Activated CD8-positive, alpha-beta memory T cell treated with anti-CD3 and anti-CD28 coated beads, Interleukin-2, amount 50 U/mL, for 4 hours (primary cell): Measurements from ENCODE around the gene NAA15.
"Not testable (repeated sequence)": the region's sequence is repeated elsewhere in the genome, so short reads cannot be mapped to it uniquely, and the experiment has no call there.

Experiments used
- DNase-seq: peaks from one replicate; pipeline ENCODE4 v3.0.0-alpha.2; 2020

NAA15 gene

DNA sequence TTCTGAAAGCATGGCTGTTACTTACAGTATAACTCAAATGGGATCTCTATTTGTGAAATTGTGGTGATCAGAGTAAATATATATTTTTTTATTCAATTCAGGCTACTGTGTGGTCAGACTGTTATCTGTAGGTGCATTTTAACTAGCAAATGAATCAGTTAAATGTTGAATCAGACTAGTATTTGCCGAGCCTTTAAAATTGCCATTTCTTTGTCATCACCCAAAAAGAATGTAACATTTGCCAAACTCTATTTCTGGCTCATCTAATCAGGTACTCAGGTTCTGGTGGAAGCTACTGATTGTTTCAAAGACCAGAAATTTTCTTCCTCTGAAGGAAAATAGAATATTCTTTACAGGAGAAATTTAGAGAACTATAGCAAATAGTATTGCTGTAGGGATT, 1.8 kb upstream of the NAA15 start:
- DNase-seq = no peak

DNA sequence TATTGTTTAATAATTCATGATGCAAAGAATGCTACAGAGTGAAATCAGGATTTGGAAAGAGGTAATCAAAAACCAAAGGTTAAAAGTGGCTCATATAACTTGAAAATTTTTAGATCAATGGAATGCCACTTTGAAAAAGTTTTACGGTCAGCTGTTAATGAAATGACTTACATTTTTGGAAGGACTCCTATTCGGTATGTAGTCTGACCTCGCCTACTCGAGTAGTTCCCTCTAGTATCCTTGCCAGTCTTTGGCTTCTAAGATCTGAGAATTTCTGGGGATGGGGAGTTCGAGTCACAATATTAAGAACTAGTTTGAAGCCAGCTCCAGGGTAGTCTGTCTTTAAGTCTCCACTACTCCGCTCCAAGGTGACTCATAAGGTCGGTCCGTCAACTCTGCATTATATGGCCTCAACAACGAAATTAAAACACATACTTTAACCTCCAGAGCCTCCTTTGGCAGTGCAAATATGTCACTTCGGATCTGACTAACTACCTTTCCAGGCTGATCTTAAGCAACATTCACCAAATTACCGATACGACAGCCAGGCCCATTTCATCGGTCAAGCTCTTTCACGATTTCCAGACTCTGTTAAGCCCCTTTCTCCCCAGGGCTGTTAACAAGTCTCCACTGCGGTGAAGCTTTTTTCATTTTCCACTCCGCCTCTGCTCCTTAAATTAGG, 733 bp upstream of the NAA15 start:
- DNase-seq = no peak

DNA sequence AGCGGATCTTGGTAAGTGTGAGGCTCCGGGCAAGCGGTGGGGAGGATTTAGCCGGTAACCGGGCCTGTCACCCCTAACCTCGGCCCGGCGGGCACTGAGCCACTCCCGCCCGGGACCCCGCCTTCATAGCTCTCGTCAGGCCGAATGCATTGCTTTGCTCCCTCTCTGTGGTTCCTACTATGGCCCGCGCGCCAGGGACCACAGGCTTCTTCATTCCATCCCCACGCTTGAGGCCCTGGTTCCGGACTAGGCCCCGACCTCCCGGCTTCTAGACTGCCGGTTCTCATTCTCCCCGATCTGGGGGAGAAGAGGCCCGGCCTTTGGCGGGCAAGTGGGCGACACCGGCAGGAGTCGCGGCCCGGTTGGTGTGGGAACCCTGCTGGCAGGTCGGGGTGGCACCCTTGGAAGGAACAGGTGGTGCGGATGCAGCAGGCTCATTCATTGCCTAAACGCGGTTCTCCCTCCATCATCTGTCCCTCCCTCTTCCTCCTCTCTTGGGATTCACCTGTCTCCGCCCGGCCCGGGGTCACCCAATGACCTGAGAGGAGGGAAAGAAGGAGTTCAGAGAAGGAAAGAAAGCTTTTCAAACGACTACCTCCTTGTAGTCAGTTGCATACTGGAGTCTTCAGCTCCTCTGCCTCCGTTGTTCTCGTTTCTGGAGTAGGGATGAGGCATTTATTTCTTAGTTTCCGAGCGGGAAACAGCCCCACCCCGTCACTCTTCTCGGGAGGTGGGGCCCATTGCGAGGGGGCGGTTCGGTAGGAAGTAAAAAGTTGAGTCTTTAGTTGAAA, 711 bp downstream of the NAA15 start, which contains the start of gene NDUFC1:
NDUFC1 (minus strand) TSS at position 657 of the 791 bp plus-strand sequence. CDS start 6,679 bp downstream, outside the sequence.
- peak; percentile 58 for DNase-seq

DNA sequence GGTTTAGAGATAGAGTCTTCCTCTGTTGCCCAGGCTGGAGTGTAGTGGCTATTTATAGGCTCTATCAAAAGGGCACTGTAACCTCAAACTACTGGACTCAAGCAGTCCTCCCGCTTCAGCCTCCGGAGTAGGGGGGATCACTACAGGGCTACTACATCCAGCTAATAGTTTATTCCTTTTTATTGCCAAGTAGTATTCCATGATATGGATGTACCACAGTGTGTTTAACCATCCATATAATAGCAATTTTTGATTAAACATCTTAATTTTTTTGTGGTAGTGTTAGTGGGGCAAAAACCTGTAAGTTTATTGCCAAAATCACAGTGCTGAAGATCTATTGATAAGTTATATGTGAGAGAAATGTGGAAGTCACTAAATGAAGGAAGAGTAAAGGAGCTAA, 3.6 kb downstream of the NAA15 start:
- no peak for DNase-seq

DNA sequence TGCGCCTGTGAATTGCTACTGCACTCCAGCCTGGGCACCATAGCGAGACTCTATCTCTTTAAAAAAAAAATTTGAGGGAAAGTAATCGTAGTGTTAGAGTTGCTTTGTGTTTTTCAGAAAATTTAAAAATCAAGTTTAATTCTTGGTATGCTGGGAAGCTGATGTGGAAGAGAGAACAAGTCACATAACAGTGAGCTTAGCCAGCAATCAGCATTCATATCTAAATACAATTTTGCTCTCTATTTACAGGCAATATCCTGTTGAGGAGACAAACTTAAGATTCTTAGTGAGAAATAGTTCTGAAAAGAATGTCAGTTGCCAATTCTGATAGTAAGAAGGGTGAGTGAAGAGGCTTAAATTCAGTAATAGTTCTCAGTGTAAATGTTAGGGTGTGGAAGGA, 10.6 kb downstream of the NAA15 start:
- no peak for DNase-seq

DNA sequence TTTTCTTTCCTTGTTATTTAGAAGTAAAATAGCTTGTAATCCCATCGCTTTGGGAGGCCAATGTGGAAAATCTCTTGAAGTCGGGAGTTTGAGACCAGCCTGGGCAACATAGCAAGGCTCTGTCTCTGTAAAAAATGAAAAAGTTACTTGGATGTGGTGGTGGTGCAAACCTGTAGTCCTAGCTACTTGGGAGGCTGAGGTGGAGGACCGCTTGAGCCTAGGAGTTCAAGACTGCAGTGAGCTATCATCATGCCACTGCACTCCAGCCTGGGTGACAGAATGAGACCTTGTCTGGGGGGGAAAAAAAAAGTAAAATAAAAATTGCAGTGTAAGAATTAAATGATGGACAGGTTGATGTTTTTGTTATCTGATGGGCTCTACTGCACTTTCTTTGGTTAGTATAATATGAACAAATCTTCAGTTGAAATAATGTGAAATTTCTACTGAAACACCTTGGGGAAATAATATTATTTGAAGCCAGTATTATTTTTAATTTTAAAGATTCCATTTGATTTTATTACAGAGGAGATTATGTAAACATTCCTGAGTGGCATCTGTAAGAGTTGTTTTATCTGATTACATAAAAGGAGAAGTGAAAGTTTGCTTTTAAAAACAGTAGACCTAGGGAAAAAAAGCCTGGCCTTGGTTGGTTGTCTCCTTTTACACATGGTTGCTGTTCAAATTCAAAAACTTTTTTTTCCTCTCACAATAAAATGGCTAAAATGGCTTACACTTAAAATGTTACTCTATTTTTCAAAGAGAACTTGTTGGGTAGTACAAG, 11.4 kb downstream of the NAA15 start:
- DNase-seq = no peak

DNA sequence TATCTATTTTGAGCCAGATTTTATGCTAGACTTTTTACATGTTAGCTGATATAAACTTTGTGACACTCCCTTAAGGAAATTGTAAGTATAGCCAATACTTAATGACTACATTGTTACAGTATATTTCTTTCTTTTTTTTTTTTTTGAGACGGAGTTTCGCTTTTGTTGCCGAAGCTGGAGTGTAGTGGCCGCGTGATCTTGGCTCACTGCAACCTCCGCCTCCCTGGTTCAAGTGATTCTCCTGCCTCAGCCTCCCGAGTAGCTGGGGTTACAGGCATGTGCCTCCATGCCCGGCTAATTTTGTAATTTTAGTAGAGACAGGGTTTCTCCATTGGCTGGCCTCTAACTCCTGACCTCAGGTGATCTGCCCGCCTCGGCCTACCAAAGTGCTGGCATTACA, 12.1 kb downstream of the NAA15 start:
- not testable (repeated sequence) for DNase-seq

DNA sequence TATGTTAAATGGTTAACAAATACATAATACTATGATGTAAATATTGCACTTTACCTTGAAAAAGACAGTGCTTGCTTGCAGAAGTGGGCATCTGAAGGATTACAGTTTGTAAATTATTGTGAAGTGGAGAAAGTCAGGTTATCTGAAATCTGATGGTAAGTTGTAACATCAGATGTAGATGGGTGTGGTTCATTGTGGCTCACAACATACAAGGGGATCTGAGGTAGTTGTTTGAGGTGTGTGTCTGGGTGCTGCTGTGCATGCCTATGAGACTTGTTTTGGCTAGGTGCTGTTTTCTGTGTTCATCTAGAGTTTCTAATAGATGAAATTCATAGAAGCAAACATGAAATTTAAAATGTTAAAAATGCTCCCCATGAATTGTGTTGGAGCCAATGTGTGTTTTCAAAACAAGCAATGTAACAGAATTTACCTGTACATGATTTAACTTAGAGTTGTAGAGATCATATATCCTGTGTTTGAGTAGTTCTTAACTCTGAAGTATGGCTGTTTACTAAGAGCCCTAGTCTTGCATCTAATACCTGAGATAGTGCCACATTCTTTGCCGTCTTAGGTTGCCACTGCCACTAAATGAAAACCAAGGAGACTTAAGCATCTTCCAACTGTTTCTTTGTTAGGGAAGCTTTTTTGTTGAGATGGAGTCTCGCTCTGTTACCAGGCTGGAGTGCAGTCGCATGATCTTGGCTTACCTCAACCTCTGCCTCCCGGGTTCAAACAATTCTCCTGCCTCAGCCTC, 12.9 kb downstream of the NAA15 start:
- no peak for DNase-seq

DNA sequence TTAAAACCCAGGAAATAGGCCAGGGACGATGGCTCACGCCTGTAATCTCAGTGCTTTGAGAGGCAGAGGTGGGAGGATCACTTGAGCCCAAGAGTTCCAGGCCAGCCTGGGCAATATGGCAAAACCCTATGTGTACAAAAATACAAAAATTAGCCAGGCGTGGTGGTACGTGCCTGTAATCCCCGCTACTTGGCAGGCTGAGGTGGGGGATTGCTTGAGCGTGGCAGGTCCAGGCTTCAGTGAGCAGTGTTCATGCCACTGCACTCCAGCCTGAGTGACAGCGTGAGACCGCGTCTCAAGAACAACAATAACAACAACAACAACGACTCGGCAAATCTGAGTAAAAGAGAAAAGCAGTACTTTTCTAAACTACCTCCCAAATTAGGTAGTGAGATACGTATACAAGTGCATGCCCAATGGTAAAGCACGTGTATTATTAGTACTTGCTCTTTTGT, 13.9 kb downstream of the NAA15 start:
- DNase-seq = no peak

DNA sequence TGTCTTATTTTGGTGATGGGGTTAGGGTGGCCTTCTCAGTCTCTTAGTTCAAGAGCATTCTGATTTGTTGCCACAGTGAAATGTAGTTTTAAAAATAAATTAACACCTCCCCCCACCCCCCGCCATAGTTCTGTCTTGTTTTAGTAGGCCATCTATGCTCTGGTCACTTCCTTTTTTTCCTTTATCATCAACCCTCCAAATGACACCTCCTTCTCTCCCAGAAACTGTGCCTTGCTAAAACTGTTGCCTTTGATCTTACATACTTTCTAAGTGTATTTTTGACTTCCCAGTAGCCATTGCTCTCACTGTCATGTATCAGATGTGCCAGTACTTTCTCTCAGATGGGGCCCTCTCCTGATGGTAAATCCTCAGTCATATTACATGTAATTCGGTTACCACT, 15.4 kb downstream of the NAA15 start:
- DNase-seq = no peak

DNA sequence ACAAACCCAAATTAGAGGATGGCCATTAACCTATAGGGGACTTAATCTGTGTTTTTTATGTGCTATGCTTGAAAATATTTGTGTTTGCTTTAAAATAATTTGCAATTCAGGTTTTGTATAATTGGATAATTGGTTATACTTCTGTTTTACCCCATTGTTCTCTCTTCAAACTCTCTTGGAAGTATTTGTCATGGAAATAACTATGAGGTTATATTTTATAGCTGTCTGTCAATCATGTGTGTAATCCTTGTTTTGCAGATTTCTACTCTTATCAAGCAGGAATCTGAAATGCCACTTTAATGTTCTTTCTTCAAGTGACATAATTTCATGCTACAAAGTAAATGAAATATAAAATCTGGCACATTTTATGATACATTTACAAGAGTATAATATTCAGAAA, 16.3 kb downstream of the NAA15 start:
- no peak for DNase-seq

DNA sequence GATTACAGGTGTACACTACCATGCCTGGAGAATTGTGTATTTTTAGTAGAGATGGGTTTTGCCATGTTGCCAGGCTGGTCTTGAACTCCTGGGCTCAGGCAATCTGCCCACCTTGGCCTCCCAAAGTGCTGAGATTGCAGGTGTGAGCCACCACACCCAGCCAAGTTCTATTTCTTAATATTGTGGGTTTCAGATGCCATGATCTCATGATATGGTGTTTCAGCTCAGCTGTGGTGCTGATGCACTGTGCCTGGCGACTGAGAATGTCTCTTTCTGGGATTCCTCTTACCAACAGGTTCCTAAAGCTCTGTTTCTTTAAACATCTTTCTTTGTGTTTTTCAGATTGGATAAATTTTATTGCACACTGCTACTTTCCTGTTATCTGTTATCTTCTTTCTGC, 18.3 kb downstream of the NAA15 start:
- DNase-seq = no peak

DNA sequence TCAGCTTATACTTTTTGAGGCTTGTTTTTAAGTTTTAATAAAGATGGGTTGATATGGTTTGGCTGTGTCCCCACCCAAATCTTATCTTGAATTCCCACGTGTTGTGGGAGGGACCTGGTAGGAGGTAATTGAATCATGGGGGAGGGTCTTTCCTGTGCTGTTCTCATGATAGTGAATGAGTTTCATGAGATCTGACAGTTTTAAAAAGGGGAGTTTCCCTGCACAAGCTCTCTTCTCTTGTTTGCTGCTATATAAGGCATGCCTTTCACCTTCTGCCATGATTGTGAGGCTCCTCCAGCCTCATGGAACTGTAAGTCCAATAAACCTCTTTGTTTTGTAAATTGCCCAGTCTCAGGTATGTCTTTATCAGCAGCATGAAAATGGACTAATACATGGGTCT, 20.8 kb downstream of the NAA15 start:
- DNase-seq = not testable (repeated sequence)

DNA sequence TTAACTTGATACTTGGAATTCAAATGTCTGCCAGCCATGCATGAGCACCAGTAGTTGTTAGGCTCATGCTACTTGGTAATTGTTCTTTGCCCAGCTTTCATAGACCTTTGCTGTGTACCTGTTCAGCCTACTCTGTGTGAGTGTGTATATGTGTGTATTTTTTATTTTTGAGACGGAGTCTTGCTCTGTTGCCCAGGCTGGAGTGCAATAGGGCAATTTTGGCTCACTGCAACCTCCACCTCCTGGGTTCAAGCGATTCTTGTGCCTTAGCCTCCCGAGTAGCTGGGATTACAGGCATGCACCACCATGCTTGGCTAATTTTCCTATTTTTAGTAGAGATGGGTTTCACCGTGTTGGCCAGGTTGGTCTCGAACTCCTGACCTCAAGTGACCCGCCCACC, 21.2 kb downstream of the NAA15 start:
- not testable (repeated sequence) for DNase-seq

DNA sequence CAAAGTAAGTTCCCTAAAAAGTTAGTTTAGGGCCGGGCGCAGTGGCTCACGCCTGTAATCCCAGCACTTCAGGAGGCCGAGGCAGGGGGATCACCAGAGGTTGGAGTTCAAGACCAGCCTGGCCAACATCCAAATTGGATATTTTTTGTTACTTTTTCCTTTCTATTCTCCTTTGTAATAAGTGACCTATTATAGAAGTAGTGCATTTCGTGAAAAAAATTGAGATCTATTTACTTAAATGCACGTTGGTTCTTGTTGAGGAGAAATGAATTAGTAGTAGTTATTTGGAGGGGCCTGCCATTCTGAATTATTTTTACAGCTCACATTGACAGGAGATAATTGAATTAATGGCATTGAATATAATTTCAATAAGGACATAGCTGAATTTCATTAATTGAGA, 23.3 kb downstream of the NAA15 start:
- no peak for DNase-seq

DNA sequence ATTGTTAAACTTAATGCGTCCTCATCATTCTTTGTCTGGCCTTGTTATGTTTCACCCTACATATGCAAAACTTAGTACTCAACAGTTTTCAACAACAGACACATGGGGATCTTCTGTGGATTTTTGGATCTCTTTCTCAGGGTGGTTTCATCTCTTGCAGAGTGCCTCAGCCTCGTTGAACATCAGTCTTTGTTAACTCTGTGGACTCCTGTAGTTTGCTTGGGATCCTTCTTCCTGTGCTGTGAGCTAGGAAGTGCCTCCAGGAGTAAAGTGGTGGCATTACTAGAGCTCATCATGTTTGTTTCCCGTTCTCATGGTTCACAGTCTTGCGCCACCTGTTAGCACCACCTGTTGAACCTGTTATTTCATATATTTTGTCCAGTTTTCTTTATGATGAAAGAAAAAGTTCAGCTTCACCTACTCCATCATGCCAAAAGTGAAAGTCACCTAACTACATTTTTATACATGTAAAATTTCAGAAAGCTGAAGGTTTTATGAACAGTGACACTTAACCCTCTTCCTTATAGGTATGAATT, 28.4 kb downstream of the NAA15 start:
- no peak for DNase-seq

DNA sequence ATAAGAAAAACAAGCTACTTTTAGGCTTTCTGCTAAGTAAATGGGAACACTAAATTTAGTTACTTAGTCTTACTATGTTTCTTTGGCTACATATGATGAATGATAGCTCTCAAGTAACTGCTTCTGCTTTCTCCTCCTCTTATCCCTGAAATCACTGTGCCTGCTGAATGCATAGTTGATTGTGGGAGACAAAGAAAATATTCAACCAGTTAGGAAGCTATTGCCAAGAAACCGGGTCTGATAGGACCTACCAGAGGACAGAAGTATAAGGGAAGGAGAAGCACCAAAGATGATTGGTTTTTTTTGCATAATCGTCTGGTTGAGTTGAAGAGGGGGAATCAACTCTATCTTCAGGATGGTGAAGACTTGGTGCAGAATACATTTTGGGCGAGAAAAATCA, 29.0 kb downstream of the NAA15 start:
- no peak for DNase-seq

DNA sequence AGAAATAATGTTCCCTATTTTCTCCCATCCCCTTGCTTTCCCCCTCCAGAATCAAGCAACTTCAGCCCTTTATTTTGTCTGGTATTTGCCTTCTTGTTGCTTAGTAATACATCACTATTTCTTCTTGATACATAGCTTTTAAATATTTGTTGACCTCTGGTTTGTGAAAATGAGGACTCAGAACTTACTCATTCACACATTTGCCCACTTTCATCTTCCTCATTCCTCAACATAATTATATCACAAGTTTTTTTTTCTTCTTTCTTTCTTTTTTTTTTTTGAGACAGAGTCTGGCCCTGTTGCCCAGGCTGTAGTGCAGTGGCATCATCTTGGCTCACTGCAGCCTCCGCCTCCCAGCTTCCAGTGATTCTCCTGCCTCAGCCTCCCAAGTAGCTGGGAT, 29.9 kb downstream of the NAA15 start:
- DNase-seq = no peak

DNA sequence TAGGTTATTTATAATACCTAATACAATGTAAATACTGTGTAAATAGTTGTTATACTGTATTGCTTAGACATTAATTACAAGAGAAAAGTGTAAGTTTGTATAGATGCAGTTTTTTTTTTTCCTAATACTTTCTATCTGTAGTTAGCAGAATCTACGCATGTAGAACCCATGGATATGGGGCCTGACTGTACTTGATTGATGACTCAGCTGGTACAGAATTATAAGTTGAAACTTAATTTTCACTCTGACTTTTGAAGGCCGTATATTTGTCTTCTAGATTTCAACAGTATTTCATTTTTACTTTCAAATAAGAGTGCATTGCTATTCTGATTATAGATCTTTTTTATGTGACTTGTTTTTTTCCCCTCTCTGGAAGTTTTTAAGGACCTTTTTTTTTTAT, 31.7 kb downstream of the NAA15 start:
- no peak for DNase-seq

DNA sequence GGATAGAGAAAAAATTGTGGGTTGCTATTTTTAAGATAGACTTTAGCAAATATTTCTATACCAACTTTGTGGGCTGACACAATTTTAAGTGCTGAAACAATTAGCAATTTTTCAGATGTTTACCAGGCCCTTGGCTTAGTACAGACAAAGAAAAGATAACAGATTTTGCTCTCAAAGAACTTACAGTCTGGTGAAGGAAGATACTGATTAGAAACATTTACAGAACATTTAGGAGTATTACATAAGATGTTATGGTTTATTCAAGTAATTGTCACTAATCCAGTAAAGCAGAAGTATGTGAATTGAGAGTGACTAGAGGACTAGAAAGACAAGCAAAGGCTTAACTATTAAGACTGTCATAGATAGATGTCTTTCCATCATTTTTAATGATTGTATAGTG, 36.3 kb downstream of the NAA15 start:
- no peak for DNase-seq

DNA sequence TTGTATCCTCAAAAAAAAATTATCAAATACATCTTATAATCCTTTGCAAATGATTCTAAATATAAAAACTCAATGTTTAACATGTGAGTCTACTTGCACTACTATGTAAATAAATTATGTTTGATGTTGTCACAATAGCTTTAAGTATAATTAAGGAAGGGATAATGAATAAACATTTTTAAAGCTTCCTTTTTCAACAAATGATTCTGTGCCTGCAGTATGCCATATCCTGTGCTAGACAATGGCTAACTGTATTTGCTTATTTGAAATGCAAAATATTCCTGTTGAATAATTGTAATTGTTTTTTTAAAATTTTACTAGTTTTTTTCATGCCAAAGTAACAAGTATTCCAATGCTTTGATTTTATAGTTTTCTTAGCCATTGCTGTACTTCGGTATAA, 60.0 kb downstream of the NAA15 start:
- DNase-seq = no peak

DNA sequence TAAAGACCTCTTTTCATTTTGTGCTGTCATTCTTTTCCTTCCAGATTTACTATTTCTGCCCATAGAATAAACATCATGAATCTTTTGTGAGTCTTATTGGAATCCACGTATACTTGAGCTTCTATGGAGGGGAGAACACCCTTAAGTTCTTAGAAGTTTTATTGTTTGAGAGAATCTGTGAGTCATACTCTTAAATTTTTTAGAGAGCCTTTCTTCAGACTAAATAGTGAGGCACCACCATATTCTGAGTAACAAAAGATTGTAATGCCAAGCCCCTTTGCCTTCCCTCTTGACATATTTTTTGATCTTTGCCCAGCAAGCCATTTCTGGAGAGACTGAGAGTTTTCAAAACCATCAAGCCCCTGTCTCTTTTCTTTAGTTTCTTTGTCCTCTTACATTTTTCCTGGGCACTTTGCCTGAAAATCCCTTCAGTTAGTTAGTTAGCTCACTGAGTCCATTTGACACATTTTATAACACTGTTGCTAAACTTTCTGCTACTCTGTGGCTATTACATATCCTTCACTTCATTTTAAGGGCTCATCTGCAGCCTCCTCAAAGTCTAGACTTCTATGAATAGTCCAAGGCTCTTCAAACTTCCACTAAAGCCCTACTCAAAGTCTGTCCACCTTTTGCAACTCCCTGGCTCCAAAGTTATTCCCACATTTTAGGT, 66.3 kb downstream of the NAA15 start:
- DNase-seq = no peak
